Right atrium auricular region (tissue), 2 donors: Measurements from ENCODE around the gene PRAC2. TPM values are rescaled to one million over a fixed set of nuclear protein-coding genes. Genes with fewer than 3 reads are reported as not detected.

Source experiments
- DNase-seq: peaks from one replicate; pipeline ENCODE4 v3.0.0-alpha.2; 2019; ENCODE audit warnings: low spot score
- H3K27ac ChIP-seq, 2 donors: fragments of 200-600 bp; sonication (generic); 1 replicate in 1 of 2; 2 replicates in 1 of 2; pipeline ENCODE4 v1.5.1; 2016 to 2019
- H3K27me3 ChIP-seq, 2 donors: fragments of 200-600 bp; sonication (generic); one replicate each; pipeline versions ENCODE4 v1.5.1 to v1.6.0; 2017 to 2019
- H3K36me3 ChIP-seq: fragments of 200-600 bp; sonication (generic); one replicate; pipeline ENCODE4 v1.5.1; 2016
- H3K4me1 ChIP-seq, 2 donors: fragments of 200-600 bp; sonication (generic); one replicate each; pipeline versions ENCODE4 v1.5.1 to v1.6.0; 2017 to 2019
- H3K4me3 ChIP-seq, 2 donors: fragments of 200-600 bp; sonication (generic); 1 replicate in 1 of 2; 2 replicates in 1 of 2; pipeline ENCODE4 v1.5.1; 2017 to 2019; ENCODE audit warnings: mild to moderate bottlenecking in 1 of 2, moderate library complexity in 1 of 2
- H3K9me3 ChIP-seq, 2 donors: fragments of 200-600 bp; sonication (generic); one replicate each; pipeline ENCODE4 v1.5.1; 2019
- CTCF ChIP-seq, 2 donors: fragments of 200-600 bp; sonication (generic); IDR thresholded peaks; one replicate each; pipeline ENCODE4 v1.5.1; 2019; ENCODE audit warnings: antibody characterized with exemption in 2 of 2
- total RNA-seq, 2 donors: library from RNA; depleted of rRNA; stranded (reverse); fragments of >200 nt; gene quantifications; one replicate each; pipeline ENCODE4 v1.1.0, GENCODE V29; 2016

PRAC2 gene
- total RNA-seq, 2 donors from 2014 or later = not detected

GRCh38 chr17:48746916-48747444 lies 24.0 kb downstream of the PRAC2 start:
- no peaks in the 10 kb centered on the region for H3K9me3 ChIP-seq
- no peak for TF ChIP-seq CTCF (IDR thresholded peaks at IDR 0.05)
- no peak overlapping the region for H3K27ac ChIP-seq
- H3K27me3 ChIP-seq = peaks cover 45 to 67% of the 10 kb centered on the region in 2 donors
- H3K4me1 ChIP-seq = no peaks in the 10 kb centered on the region
- no peak for DNase-seq
- no peaks in the 10 kb centered on the region for H3K36me3 ChIP-seq
- no peak overlapping the region for H3K4me3 ChIP-seq

DNA sequence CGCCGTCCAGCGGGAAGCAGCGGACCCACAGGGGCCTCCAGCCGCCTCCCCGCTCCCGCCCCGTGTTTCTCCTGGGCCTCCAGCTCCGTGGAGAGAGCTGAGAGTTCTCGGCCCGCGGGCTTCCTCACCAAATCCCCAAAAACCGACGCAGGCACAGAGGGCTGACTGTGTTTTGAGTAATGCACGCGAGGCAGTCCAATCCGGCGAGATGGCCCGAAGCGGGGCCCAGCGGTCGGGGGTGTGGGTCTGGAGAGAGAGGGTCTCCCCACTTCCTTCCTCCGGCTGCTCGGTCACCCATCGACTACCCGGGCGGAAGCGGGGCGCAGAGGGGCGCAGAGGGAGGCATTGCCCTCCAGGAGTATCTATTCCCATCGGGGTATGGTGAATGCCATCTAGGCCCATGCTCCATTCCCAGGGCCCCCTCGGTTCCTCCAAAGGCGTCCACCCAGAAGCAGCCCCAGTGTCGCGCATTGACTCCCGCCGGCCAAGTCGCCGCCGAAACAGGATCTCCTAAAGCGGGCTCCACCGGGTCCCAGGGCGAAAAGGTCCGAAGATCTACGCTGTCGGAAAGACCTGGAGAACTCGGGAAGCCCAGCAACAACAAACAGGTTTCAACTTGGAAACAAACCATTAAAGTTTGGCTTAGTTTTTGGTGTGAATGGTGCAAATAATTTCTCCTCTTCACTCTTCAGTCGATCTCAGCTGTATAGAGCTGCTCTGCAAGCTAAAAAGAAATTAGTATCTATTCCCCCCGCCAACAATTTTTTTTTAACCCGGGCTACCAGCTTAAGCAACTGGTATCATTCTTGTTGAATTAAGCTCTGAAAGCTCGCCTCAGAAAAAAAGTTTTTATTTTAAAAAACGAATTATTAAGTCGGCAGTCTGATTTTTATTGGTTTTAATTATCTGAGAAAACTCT lies 24.7 kb downstream of the PRAC2 start:
- no peak for DNase-seq
- Histone ChIP-seq H3K4me3 (no peak overlapping the region), H3K4me1 (peaks cover 0 to 1% of the 10 kb centered on the region in 2 donors), H3K36me3 (no peaks in the 10 kb centered on the region), H3K27ac (no peak overlapping the region), H3K27me3 (peaks cover 48 to 73% of the 10 kb centered on the region in 2 donors), H3K9me3 (no peaks in the 10 kb centered on the region)
- TF ChIP-seq CTCF (IDR thresholded peaks at IDR 0.05) = no peak

GRCh38 chr17:48748718-48749566 lies 26.0 kb downstream of the PRAC2 start:
- no peak for TF ChIP-seq CTCF (IDR thresholded peaks at IDR 0.05)
- Histone ChIP-seq H3K4me1 (peaks cover 0 to 4% of the 10 kb centered on the region in 2 donors), H3K4me3 (no peak overlapping the region), H3K36me3 (no peaks in the 10 kb centered on the region), H3K9me3 (no peaks in the 10 kb centered on the region), H3K27ac (no peak overlapping the region), H3K27me3 (peaks cover 57 to 81% of the 10 kb centered on the region in 2 donors)
- no peak for DNase-seq

DNA sequence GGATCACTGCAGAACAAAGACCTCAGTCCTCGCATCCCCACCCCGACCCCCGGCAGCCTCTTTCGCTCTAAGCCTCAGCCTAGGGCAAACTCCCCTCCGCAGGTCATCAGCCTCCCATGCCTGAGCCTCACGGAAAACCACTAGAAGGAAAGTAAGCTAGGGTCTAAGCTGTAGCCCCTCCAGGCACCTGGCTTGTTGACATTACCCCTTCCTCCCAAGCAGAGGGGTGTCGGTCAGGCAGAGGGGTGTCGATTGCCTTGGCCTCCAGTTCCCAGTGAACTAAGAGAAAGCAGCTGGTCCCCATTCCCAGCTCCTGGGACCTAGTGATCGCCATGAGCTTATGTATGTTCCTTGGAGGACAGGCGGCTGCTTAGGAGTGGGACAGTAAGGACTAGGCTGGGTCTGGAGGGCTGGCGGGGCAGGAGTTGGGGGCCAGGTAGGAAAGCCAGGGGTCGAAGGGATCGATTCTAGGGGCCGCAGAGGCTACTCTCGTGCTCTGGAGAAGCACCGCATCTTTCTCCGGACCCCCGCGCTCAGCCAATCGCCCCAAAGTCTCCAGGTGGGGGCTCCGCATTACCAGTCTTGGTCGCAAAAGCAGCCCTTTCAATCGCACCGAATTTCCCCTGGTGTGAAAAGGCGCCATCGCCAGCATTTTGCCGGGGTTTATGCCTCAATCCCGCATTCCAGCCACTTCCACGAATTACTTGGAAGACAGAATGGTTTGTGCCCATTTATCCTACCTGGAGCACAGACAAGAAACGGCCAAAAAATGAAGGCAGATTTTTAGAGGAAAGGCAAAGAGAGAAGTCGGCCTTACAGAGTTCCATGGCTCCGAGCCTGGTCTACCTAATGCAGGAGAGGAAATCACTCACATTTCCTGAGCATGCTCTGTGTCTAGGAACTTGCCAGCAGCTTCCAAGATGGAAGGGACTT lies 26.9 kb downstream of the PRAC2 start:
- TF ChIP-seq CTCF (IDR thresholded peaks at IDR 0.05) = no peak
- H3K27me3 ChIP-seq = peaks cover 65 to 81% of the 10 kb centered on the region in 2 donors

GRCh38 chr17:48751172-48751571 lies 28.2 kb downstream of the PRAC2 start:
- Histone ChIP-seq H3K4me3 (no peak overlapping the region), H3K36me3 (no peaks in the 10 kb centered on the region), H3K27me3 (peaks cover 67 to 83% of the 10 kb centered on the region in 2 donors), H3K27ac (no peak overlapping the region), H3K9me3 (no peaks in the 10 kb centered on the region), H3K4me1 (peaks cover 0 to 20% of the 10 kb centered on the region in 2 donors)
- TF ChIP-seq CTCF (IDR thresholded peaks at IDR 0.05) = no peak
- no peak for DNase-seq

More for the DNA sequence above, 26.9 kb downstream of the PRAC2 start:
- H3K27ac ChIP-seq = no peak overlapping the region
- no peak overlapping the region for H3K4me3 ChIP-seq
- no peaks in the 10 kb centered on the region for H3K36me3 ChIP-seq
- no peak for DNase-seq
- peaks cover 0 to 13% of the 10 kb centered on the region in 2 donors for H3K4me1 ChIP-seq
- no peaks in the 10 kb centered on the region for H3K9me3 ChIP-seq
